ENCODE measurements around the gene CEP128. TPM values are rescaled to one million over a fixed set of nuclear protein-coding genes. Genes with fewer than 3 reads are reported as not detected.

The CEP128 gene
- total RNA-seq, 1 experiment from 2014 or later = 16.4 TPM

- Histone ChIP-seq H3K36me3 (ENCODE audit: control insufficient read depth in 1 of 2, insufficient read depth in 2 of 2, low read length in 2 of 2) (no peaks in the 10 kb centered on the region), H3K4me3 (replicated peaks in 1 of 2; ENCODE audit: low read depth in 1 of 2, low read length in 2 of 2) (no peak overlapping the region), H3K79me2 (ENCODE audit: insufficient read depth, low read length) (no peaks in the 10 kb centered on the region), H3K4me2 (ENCODE audit: low read length) (no peak overlapping the region), H3K27ac (ENCODE audit: low read depth, low read length) (no peak overlapping the region), H3K4me1 (ENCODE audit: control insufficient read depth in 1 of 2, insufficient read depth in 2 of 2, low read length in 2 of 2) (no peaks in the 10 kb centered on the region), H3K9me2 (ENCODE audit: insufficient read depth) (no peaks in the 10 kb centered on the region), H4K20me1 (ENCODE audit: insufficient read depth) (no peaks in the 10 kb centered on the region), H3K9ac (ENCODE audit: low read length) (no peak overlapping the region), H2AFZ (ENCODE audit: low read depth, low read length, poor library complexity, severe bottlenecking) (no peak overlapping the region), H3K9me3 (ENCODE audit: control insufficient read depth in 1 of 2, insufficient read depth in 1 of 2, low read depth in 1 of 2, low read length in 2 of 2) (no peaks in the 10 kb centered on the region), H3K27me3 (ENCODE audit: insufficient read depth, low read length) (no peaks in the 10 kb centered on the region)
- DNase-seq (ENCODE audit: low read depth, low spot score) (no peak), ATAC-seq (no peak)
- ChIA-PET RAD21 (ENCODE audit: low non-redundant PET in 1 of 2, low total read pairs in 2 of 2, uncharacterized antibody in 2 of 2, unreplicated experiment in 2 of 2) (no interaction called here), CTCF (no interaction called here), POLR2A (no interaction called here)
- no TSS peak for BruUV-seq (replicated peaks)
- no peak for TF ChIP-seq ZNF274 (IDR thresholded peaks at IDR 0.05; ENCODE audit: low read depth, low read length)
- TF ChIP-seq TCF7L2 (IDR thresholded peaks at IDR 0.05; ENCODE audit: borderline replicate concordance, extremely low read depth, insufficient read depth, insufficient read length) = no peak
- no peak for TF ChIP-seq MAX (IDR thresholded peaks at IDR 0.05)
- TF ChIP-seq CBX3 (IDR thresholded peaks at IDR 0.05; ENCODE audit: low read depth) = no peak
- no peak for TF ChIP-seq SRF (IDR thresholded peaks at IDR 0.05; ENCODE audit: low read depth)
- no peak for TF ChIP-seq EZH2 (IDR thresholded peaks at IDR 0.05)
- no peak for TF ChIP-seq ELF1 (IDR thresholded peaks at IDR 0.05; ENCODE audit: borderline replicate concordance, low read depth)
- TF ChIP-seq RAD21 (IDR thresholded peaks at IDR 0.05; ENCODE audit: low read depth) = no peak
- no peak for TF ChIP-seq CTCF (IDR thresholded peaks at IDR 0.05 in 2 of 3, conservative IDR thresholded peaks at IDR 0.05 in 1 of 3; ENCODE audit: borderline replicate concordance in 1 of 3, insufficient read depth in 1 of 3, low read depth in 2 of 3, low read length in 2 of 3)
- no peak for TF ChIP-seq CEBPB (IDR thresholded peaks at IDR 0.05; ENCODE audit: low read depth)
- no peak for TF ChIP-seq SP1 (IDR thresholded peaks at IDR 0.05; ENCODE audit: low read depth)
- TF ChIP-seq POLR2A (IDR thresholded peaks at IDR 0.05; ENCODE audit: borderline replicate concordance, extremely low read depth, insufficient read depth, insufficient read length) = no peak
- no peak for TF ChIP-seq POLR2AphosphoS5 (IDR thresholded peaks at IDR 0.05; ENCODE audit: low read depth, low read length)
- no peak for TF ChIP-seq EZH2phosphoT487 (IDR thresholded peaks at IDR 0.05; ENCODE audit: borderline replicate concordance)
- TF ChIP-seq, protein P1, sequence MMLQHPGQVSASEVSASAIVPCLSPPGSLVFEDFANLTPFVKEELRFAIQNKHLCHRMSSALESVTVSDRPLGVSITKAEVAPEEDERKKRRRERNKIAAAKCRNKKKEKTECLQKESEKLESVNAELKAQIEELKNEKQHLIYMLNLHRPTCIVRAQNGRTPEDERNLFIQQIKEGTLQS (IDR thresholded peaks at IDR 0.05) = no peak
- intact Hi-C loops (cut with micrococcal nuclease) = no loop called here
Measured at GRCh38 chr14:80602946-80603345, 338.6 kb downstream of the CEP128 start.

Data from HCT116 (cell line).